Measurements from ENCODE around the gene FSTL4. TPM values are rescaled to one million over a fixed set of nuclear protein-coding genes. Genes with fewer than 3 reads are reported as not detected.

Gene FSTL4
- polyA plus RNA-seq, 1 of the 3 experiments (the other 2 are of a cell fraction): not detected

DNA sequence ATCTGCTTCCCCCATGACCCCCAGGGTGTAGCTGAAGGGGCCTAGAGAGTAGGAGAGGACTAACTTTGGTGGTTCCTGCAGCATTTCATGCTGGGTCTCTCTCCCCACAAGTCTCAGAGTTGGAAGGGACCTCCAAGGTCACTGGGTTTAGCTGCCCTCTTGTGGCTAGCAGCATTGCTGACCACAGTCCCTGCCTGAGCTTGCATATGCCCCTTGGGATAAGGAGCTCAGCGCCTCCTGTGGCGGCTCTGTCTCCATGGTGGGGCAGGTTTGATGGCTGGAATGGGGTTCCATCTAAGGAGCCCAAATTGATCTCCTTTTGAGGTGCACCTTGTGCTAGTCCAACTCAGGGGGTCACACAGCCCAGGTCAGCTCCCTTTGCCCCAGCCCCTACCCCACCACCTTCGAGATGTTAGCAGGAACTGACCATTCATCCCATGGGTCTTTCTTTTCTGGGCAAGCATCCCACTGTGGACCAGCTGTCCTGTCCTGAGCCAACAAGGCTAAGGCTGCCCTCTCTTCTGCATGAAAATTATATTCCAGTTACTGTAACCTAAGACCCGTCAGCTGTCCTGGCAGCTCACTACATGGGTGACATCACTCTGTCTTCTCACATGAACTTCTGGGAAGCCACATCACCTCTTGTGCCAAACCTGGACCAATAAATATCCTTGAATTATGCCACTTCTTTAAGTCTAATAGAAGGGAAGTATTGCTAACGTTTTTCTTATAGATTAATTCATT, 364.3 kb downstream of the FSTL4 start:
- 61% methylated on average over 3 of the region's 5 CpGs for WGBS (ENCODE audit: low lambda C conversion rate)
- ChIA-PET CTCF (interaction anchor here (0.5 to 9.0 kb wide), 30 partner anchors 10 to 697 kb away, joined by 3 to 117 read pairs (median 3); no protein-coding TSS in a partner anchor), POLR2A (interaction anchor here (0.8 kb wide), 1 partner anchor 138 kb away, joined by 3 read pairs; no protein-coding TSS in a partner anchor)
- peak; percentile 73 for DNase-seq
- Histone ChIP-seq H3K36me3 (replicated peaks in 1 of 2; ENCODE audit: control insufficient read depth in 1 of 2, insufficient read depth in 2 of 2, low read length in 1 of 2) (no peaks in the 10 kb centered on the region), H3K4me3 (ENCODE audit: low read depth in 2 of 2, low read length in 1 of 2) (no peak overlapping the region), H3K4me1 (ENCODE audit: control insufficient read depth in 1 of 2, insufficient read depth in 2 of 2, low read depth in 1 of 2, low read length in 1 of 2) (peaks cover 0 to 26% of the 10 kb centered on the region in 2 experiments; a peak in 1 of 4 replicates), H3K9me2 (no peaks in the 10 kb centered on the region), H3K9ac (no peak overlapping the region), H3K9me3 (no peaks in the 10 kb centered on the region), H3F3A (replicated peaks; ENCODE audit: insufficient read depth) (peaks cover 10% of the 10 kb centered on the region), H3K27ac (ENCODE audit: low read depth in 2 of 2, low read length in 1 of 2) (no peak overlapping the region), H2AFZ (ENCODE audit: low read depth) (no peak overlapping the region), H4K20me1 (ENCODE audit: insufficient read depth) (no peaks in the 10 kb centered on the region), H3K79me2 (ENCODE audit: insufficient read depth) (no peaks in the 10 kb centered on the region), H3K4me2 (no peak overlapping the region), H3K27me3 (ENCODE audit: insufficient read depth) (no peaks in the 10 kb centered on the region)
- TF ChIP-seq GABPA (IDR thresholded peaks at IDR 0.05; ENCODE audit: low read depth) (no peak), CHD2 (IDR thresholded peaks at IDR 0.05; ENCODE audit: low read length, partially characterized antibody) (no peak), EZH2phosphoT487 (IDR thresholded peaks at IDR 0.05; ENCODE audit: borderline replicate concordance, low read depth) (no peak), YY1 (IDR thresholded peaks at IDR 0.05; ENCODE audit: low read depth) (no peak), FOXJ3 (CRISPR knock-in tag; IDR thresholded peaks at IDR 0.05) (no peak), ELF1 (IDR thresholded peaks at IDR 0.05) (no peak), RAD21 (IDR thresholded peaks at IDR 0.05; ENCODE audit: low read length) (peak; percentile 76), SMC3 (IDR thresholded peaks at IDR 0.05; ENCODE audit: low read depth, low read length) (peak; percentile 78), RCOR1 (IDR thresholded peaks at IDR 0.05; ENCODE audit: low read length) (no peak)
- TF ChIP-seq, protein P1, sequence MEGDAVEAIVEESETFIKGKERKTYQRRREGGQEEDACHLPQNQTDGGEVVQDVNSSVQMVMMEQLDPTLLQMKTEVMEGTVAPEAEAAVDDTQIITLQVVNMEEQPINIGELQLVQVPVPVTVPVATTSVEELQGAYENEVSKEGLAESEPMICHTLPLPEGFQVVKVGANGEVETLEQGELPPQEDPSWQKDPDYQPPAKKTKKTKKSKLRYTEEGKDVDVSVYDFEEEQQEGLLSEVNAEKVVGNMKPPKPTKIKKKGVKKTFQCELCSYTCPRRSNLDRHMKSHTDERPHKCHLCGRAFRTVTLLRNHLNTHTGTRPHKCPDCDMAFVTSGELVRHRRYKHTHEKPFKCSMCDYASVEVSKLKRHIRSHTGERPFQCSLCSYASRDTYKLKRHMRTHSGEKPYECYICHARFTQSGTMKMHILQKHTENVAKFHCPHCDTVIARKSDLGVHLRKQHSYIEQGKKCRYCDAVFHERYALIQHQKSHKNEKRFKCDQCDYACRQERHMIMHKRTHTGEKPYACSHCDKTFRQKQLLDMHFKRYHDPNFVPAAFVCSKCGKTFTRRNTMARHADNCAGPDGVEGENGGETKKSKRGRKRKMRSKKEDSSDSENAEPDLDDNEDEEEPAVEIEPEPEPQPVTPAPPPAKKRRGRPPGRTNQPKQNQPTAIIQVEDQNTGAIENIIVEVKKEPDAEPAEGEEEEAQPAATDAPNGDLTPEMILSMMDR (IDR thresholded peaks at IDR 0.05): peak; percentile 61

DNA sequence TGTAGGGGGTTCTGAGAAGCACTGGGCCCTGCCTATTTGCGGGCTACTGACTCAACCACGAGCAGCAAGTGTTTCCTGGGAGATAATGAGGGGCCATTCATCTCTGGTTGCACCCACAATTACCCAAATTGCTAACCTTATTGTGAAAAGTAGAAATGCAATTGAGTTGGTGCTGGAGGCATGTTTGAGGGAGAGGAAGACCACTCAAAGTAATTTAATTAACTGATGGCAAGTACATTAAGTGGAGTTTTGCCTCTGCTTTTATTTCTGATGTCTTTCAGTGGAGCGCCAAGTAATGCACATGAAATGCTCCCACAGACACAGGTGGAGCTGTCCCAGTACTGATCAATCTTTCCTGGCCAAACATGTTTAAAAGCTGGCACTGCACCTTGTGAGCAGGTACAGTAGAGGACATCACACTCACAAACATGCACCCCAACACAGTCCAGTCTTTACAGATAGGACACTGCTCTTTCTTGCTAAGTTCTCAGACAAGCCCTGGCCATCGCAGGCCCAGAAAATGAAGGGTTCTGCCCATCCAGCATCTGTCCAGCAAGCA, 365.1 kb downstream of the FSTL4 start:
- no peaks in the 10 kb centered on the region for H3K79me2 ChIP-seq (ENCODE audit: insufficient read depth)
- H3K4me1 ChIP-seq (ENCODE audit: control insufficient read depth in 1 of 2, insufficient read depth in 2 of 2, low read depth in 1 of 2, low read length in 1 of 2): peaks cover 0 to 26% of the 10 kb centered on the region in 2 experiments; a peak in 1 of 4 replicates
- no peaks in the 10 kb centered on the region for H3K9me2 ChIP-seq
- H4K20me1 ChIP-seq (ENCODE audit: insufficient read depth): no peaks in the 10 kb centered on the region
- ChIA-PET CTCF (interaction anchor here (0.6 to 9.0 kb wide), 25 partner anchors 10 to 457 kb away, joined by 3 to 117 read pairs (median 4); no protein-coding TSS in a partner anchor), POLR2A (no interaction called here)
- no peaks in the 10 kb centered on the region for H3K36me3 ChIP-seq (replicated peaks in 1 of 2; ENCODE audit: control insufficient read depth in 1 of 2, insufficient read depth in 2 of 2, low read length in 1 of 2)
- no peak overlapping the region for H3K4me2 ChIP-seq
- no peak for TF ChIP-seq GATA2 (CRISPR knock-in tag; IDR thresholded peaks at IDR 0.05)
- peak; percentile 82 for TF ChIP-seq REST (IDR thresholded peaks at IDR 0.05; ENCODE audit: low read depth, low read length)
- no peak overlapping the region for H3K9ac ChIP-seq
- no peaks in the 10 kb centered on the region for H3K9me3 ChIP-seq
- H2AFZ ChIP-seq (ENCODE audit: low read depth): no peak overlapping the region
- no peak overlapping the region; a peak in 1 of 4 replicates for H3K27ac ChIP-seq (ENCODE audit: low read depth in 2 of 2, low read length in 1 of 2)
- no peaks in the 10 kb centered on the region for H3K27me3 ChIP-seq (ENCODE audit: insufficient read depth)
- no peak overlapping the region for H3K4me3 ChIP-seq (ENCODE audit: low read depth in 2 of 2, low read length in 1 of 2)
- DNase-seq: no peak
- peaks cover 10% of the 10 kb centered on the region for H3F3A ChIP-seq (replicated peaks; ENCODE audit: insufficient read depth)
- WGBS (ENCODE audit: low lambda C conversion rate): 81% methylated on average over 4 of the region's 4 CpGs

All from SK-N-SH (cell line).